Endothelial cell of umbilical vein (primary cell): ENCODE results near the gene IPPK. TPM values are rescaled to one million over a fixed set of nuclear protein-coding genes. Genes with fewer than 3 reads are reported as not detected.

Source experiments
- BruUV-seq: library from RNA; stranded (reverse); fragments of 400-500 nt; replicated peaks from 2 replicates; lab custom pipeline; 2021; lab: Mats Ljungman, UMichigan
- CTCF ChIA-PET: fragments of 300-600, 350-600 bp; sonication (Branson Sonifier 250); formaldehyde crosslinking; loops from one replicate; lab custom pipeline; 2021; ENCODE audit warnings: antibody characterized with exemption, inconsistent platforms; lab: Charles Lee
- POLR2A ChIA-PET: fragments of 300-600, 350-600 bp; sonication (Branson Sonifier 250); formaldehyde crosslinking; loops from one replicate; lab custom pipeline; 2021; ENCODE audit warnings: antibody characterized with exemption, inconsistent platforms; lab: Charles Lee
- DNase-seq: peaks from one replicate; pipeline ENCODE4 v3.0.0-alpha.2; 2011; ENCODE audit warnings: low read depth, low spot score
- FAIRE-seq: peaks from 2 replicates; lab custom pipeline; 2011; peaks lifted over from hg19 to GRCh38; lab: Jason Lieb, UNC
- H2AFZ ChIP-seq: 2 replicates; pipeline ENCODE4 v1.6.0; 2012; ENCODE audit warnings: low read depth, low read length, control low read depth, inconsistent platforms
- H3K27ac ChIP-seq: 2 replicates; pipeline ENCODE4 v1.5.1; 2011; ENCODE audit warnings: low read depth, mild to moderate bottlenecking, control low read depth, low read length, moderate library complexity; ENCODE audit not compliant: insufficient read depth
- H3K27me3 ChIP-seq, 2 experiments: 2 replicates each; pipeline versions ENCODE4 v1.6.0 to v1.6.1; 2011; ENCODE audit warnings: low read length in 2 of 2, mixed read lengths in 1 of 2; ENCODE audit not compliant: control insufficient read depth in 2 of 2, insufficient read depth in 2 of 2
- H3K36me3 ChIP-seq, 2 experiments: 2 replicates in 1 of 2; 3 replicates in 1 of 2; pipeline ENCODE4 v1.5.1; 2011; ENCODE audit warnings: low read length in 2 of 2, mild to moderate bottlenecking in 1 of 2, moderate library complexity in 1 of 2; ENCODE audit not compliant: control insufficient read depth in 2 of 2, insufficient read depth in 2 of 2; ENCODE audit errors: extremely low read depth in 1 of 2
- H3K4me1 ChIP-seq: 3 replicates; pipeline ENCODE4 v1.5.1; 2011; ENCODE audit warnings: mild to moderate bottlenecking, low read length; ENCODE audit not compliant: control insufficient read depth, insufficient read depth; ENCODE audit errors: extremely low read depth
- H3K4me2 ChIP-seq: 2 replicates; pipeline ENCODE4 v1.6.1; 2011; ENCODE audit warnings: low read length, control low read depth, mixed read lengths; ENCODE audit not compliant: insufficient read depth
- H3K4me3 ChIP-seq, 3 experiments: fragments of 200-600 bp in 1 of 3; sonication (generic), shearing (Covaris generic) in 1 of 3; replicated peaks in 1 of 3; 2 replicates each; pipeline ENCODE4 v1.5.1; 2011 to 2016; ENCODE audit warnings: control low read depth in 3 of 3, low read length in 3 of 3, mild to moderate bottlenecking in 2 of 3, inconsistent platforms in 1 of 3, low read depth in 1 of 3, moderate library complexity in 1 of 3; ENCODE audit not compliant: insufficient read depth in 1 of 3
- H3K79me2 ChIP-seq: 2 replicates; pipeline ENCODE4 v1.6.0; 2012; ENCODE audit warnings: low read length, inconsistent platforms; ENCODE audit not compliant: control insufficient read depth, insufficient read depth
- H3K9ac ChIP-seq: replicated peaks from 2 replicates; pipeline ENCODE3; 2011; ENCODE audit warnings: low read length, control low read depth; ENCODE audit not compliant: insufficient read depth; ENCODE audit errors: extremely low read depth
- H3K9me1 ChIP-seq: replicated peaks from 3 replicates; pipeline ENCODE4 v1.6.0; 2011; ENCODE audit warnings: mild to moderate bottlenecking, low read length; ENCODE audit not compliant: control insufficient read depth, insufficient read depth; ENCODE audit errors: extremely low read depth
- H3K9me3 ChIP-seq: replicated peaks from 2 replicates; pipeline ENCODE4 v1.5.1; 2012; ENCODE audit warnings: low read length, inconsistent platforms; ENCODE audit not compliant: control insufficient read depth, insufficient read depth
- H4K20me1 ChIP-seq: replicated peaks from 2 replicates; pipeline ENCODE3; 2011; ENCODE audit warnings: mild to moderate bottlenecking, low read length; ENCODE audit not compliant: control insufficient read depth, insufficient read depth; ENCODE audit errors: extremely low read depth
- CTCF ChIP-seq, 2 donors: IDR thresholded peaks; 1 replicate in 1 of 2; 2 replicates in 1 of 2; pipeline ENCODE4 v1.5.1; 2011; ENCODE audit warnings: low read length in 2 of 2, mild to moderate bottlenecking in 2 of 2, moderate library complexity in 2 of 2, control low read depth in 1 of 2, inconsistent platforms in 1 of 2, low read depth in 1 of 2; ENCODE audit not compliant: insufficient read depth in 1 of 2; ENCODE audit errors: extremely low read depth in 1 of 2
- EZH2 ChIP-seq: IDR thresholded peaks from 2 replicates; pipeline ENCODE4 v1.6.1; 2012; ENCODE audit warnings: borderline replicate concordance, low read depth, mild to moderate bottlenecking, moderate library complexity, low read length, inconsistent platforms; ENCODE audit not compliant: severe bottlenecking
- GATA2 ChIP-seq: IDR thresholded peaks from 2 replicates; pipeline ENCODE4 v1.7.0; 2011; ENCODE audit warnings: low read depth, mild to moderate bottlenecking, moderate library complexity, mixed read lengths, low read length; ENCODE audit not compliant: insufficient read length, insufficient read depth
- JUN ChIP-seq: IDR thresholded peaks from 2 replicates; pipeline ENCODE4 v1.6.1; 2011; ENCODE audit warnings: borderline replicate concordance, low read depth; ENCODE audit not compliant: insufficient read length, insufficient read depth
- MAX ChIP-seq: IDR thresholded peaks from 2 replicates; pipeline ENCODE4 v1.6.1; 2011; ENCODE audit not compliant: insufficient read depth, insufficient read length
- POLR2A ChIP-seq: IDR thresholded peaks from 2 replicates; pipeline ENCODE4 v1.6.1; 2012; ENCODE audit warnings: low read depth, mild to moderate bottlenecking, control low read depth, low read length
- dilution Hi-C: fragments of 300-500 bp; cut with MboI; formaldehyde crosslinking; loops from one replicate; pipeline ENCODE4 v1.15.0; 2019; ENCODE audit warnings: low sequenced_read_pairs; ENCODE audit not compliant: extremely low pct_ligation_motif_present
- intact Hi-C: fragments of 100-400 bp; cut with micrococcal nuclease; formaldehyde crosslinking; loops from one replicate; pipeline ENCODE4 v1.10.0; 2022
- polyA plus RNA-seq, 4 experiments: library from polyadenylated mRNA; depleted of rRNA in 3 of 4; stranded (reverse) in 3 of 4; unstranded in 1 of 4; fragments of >200 nt; gene quantifications; 2 replicates each; pipeline versions ENCODE4 v1.2.1 to v1.2.3, GENCODE V29; 2011 to 2012; ENCODE audit warnings: missing spikeins in 1 of 4
- total RNA-seq: library from RNA; stranded (reverse); gene quantifications from 2 replicates; pipeline ENCODE4 v1.2.3, GENCODE V29; 2021

IPPK gene
- total and polyA plus RNA-seq, 2 donors (not counting 3 experiments of a cell fraction or from before 2014, with no cell fraction given): 14.0 to 28.0 TPM

- no peaks in the 10 kb centered on the region for H4K20me1 ChIP-seq
- H3K9me3 ChIP-seq: no peaks in the 10 kb centered on the region
- no peak overlapping the region for H2AFZ ChIP-seq
- H3K9ac ChIP-seq: no peak overlapping the region
- no peaks in the 10 kb centered on the region for H3K79me2 ChIP-seq
- intact Hi-C loops: loop anchor here (10.0 kb wide), 1 partner anchor 383 kb away; no protein-coding TSS in a partner anchor
- H3K4me3 ChIP-seq: no peak overlapping the region
- H3K27ac ChIP-seq: no peak overlapping the region
- POLR2A ChIA-PET: no interaction called here
- BruUV-seq: no TSS peak
- no peak overlapping the region for H3K4me2 ChIP-seq
- TF ChIP-seq POLR2A (no peak), JUN (no peak), EZH2 (no peak), CTCF (IDR thresholded peaks at IDR 0.05; ENCODE audit: extremely low read depth in 1 of 2, insufficient read depth in 1 of 2, low read depth in 1 of 2, low read length in 2 of 2) (no peak), GATA2 (no peak), MAX (no peak)
- no peaks in the 10 kb centered on the region for H3K27me3 ChIP-seq
- FAIRE-seq (no peak), DNase-seq (no peak)
- H3K9me1 ChIP-seq: no peaks in the 10 kb centered on the region
- dilution Hi-C loops: no loop called here
- CTCF ChIA-PET: no interaction called here
- H3K36me3 ChIP-seq: peaks cover 8 to 40% of the 10 kb centered on the region in 2 experiments
- H3K4me1 ChIP-seq: no peaks in the 10 kb centered on the region
These were observed 32.6 kb downstream of the IPPK start for GRCh38 chr9:92637326-92637725.
